ENCODE measurements around the gene SPATA9.
"Not testable (repeated sequence)": the region's sequence is repeated elsewhere in the genome, so short reads cannot be mapped to it uniquely, and the experiment has no call there.

Gene SPATA9

GRCh38 chr5:95715799-95716461 is 33.1 kb upstream of the SPATA9 start:
- DNase-seq: no peak

DNA sequence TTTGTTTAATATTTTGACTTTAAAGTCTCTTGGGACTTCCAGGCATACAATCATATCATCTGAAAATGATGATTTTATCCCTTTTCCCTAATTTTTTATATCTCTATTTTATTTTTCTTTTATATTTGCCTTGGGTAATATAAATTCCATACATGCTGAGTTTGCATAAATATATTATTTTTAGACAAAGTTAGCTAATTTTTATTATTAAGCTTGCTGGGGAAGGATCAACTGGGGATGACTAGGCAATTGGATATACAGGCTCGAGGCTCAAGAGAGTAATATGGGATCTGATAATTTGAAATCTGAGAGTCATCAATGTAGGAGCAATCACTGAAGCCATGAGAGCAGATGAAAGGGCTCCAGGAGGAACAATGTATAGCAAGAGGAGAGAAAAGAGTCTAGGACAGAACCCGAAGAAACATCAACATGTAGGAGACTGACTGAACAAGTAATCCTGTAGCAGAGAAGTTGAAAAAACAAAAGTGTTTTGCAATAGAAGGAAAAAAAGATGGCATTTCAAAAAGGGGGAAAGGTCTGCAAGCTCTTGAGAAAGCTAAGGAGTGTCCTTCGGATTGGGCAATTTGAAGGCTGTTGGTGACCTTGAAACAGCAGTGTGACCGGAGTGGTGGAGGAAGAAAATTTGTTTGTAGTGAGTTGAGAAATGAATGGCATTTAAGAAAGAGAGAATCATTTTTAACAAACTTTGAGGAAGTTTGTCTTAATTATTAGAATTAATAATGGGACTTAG is 31.3 kb upstream of the SPATA9 start:
- DNase-seq: no peak

- DNase-seq: not testable (repeated sequence)
Measured at GRCh38 chr5:95713246-95713645, 30.5 kb upstream of the SPATA9 start.

DNA sequence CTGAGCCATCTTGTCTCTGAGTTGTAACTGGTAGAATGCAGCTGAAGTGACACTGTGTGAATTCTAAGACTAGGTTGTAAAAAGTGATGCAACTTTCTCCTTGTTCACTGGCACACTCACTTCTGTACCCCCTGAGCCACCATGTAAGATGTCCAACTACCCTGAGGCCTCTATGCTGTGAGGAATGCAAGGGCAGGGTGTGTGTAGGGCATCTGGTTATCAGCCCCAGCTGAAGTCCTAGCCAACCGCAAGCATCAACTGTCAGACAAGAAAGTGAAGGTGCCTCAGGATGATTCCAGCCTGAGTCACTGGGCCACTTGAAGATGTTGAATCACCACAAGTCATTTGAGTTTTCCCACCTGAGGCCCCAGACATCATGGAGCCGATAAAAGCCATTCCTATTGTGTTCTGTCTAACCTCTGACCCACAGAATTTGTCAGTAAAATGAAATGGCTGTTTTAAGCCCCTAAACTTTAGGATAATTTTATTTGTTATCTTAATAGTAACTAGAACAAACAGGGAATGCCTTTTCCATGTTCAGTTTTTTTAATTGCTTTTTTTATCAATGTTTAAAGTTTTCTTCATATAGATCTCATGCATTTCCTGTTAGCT is 29.7 kb upstream of the SPATA9 start:
- DNase-seq: no peak

DNA sequence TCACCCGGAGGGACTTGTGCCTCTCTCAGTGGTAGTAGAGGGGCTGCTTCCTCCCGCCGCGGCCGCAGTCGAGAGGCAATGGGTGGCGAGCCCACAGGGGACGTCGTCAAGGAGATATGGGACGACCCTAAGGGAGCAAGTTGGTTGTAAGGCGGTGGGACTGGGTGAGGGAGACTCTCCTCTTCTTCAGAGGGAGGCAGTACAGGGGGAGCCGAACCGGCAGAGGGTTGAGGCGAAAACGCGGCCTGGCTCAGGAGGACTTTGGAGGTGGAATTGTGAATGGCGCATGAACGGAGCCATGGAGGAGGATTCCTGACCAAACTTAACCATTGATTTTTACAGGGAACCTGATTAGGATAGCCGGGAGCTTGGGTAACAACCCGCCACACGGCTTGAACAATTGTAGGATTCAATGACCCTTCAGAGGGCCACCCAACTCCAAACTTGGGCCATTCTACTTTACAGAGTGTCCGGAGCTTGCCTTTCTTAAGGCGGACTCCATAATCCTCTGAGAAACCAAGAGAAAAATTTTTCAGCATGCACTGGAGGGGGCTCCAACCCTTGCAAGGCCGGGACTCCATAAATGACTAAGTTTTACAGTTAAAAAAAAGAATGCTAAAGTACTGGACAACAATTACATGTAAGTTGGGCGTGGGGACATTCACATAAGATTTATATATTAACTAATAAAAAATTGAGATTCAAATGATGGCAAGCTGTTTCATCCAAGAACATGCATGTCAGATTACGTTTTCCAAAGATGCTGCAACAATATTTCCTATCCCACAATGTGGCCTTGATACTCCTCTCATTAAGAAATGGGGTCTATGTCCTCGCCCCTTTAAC is 28.9 kb upstream of the SPATA9 start:
- DNase-seq: no peak

- DNase-seq: not testable (repeated sequence)
Measured at GRCh38 chr5:95710651-95711500, 28.1 kb upstream of the SPATA9 start.

DNA sequence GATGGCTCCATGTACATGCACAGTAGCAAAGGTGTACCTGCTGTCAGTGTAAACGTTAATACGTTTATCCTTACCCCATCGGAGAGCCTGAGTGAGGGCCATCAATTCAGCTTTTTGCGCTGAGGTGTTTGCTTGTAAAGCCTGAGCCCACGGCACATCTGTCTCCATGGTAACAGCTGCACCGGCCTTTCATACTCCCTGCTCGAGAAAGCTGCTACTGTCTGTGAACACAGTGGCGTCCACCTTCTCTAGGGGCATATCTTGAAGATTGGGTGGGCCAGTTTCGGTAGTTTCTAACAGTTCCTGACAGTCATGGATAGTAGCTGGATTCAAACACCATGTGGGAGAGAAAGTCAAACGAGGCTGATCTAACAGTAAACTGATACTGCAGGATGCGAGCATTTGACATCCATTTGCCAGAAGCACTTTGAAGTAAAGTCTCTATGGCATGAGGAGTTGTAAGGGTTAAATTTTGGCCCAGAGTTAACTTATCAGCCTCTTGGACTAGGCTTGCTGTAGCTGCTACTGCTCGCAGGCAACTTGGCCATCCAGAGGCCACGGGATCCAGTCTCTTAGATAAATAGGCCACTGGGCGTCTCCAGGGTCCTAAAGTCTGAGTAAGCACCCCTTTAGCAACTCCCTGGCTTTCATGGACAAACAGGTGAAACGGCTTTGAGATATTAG is 27.3 kb upstream of the SPATA9 start:
- no peak for DNase-seq

- DNase-seq: no peak
Measured at GRCh38 chr5:95708876-95709275, 26.1 kb upstream of the SPATA9 start.

DNA sequence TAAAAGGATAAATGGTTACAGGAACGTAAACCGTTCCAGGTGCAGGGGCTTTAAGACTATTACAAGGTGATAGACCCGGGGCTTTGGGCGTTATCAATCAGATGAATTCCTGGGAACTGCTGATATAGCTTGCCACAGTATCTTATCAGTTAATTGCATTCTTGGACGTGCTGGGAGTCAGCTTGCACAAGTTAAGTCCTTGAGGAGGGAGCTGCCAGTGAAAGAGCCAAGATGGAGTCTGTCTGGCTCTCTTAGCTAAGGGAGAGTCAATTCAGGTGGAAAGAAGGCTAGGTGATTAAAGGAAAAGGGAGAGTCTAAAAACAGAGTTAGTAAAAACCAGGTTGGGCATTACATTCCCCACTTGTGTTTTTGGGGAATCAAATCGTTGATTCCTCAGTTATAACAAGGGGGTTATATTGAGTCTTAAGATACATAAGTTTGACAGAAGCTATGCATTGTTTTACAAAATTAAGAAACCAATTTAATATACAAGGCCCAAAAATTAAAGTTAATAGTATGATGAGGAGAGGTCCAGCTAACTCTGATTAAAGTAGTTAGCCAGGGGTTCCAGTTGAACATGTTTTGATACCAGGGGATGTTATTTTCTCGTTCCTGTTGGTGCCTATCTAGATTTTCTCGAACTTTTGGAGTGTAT is 24.9 kb upstream of the SPATA9 start:
- not testable (repeated sequence) for DNase-seq

GRCh38 chr5:95707055-95707454 is 24.3 kb upstream of the SPATA9 start:
- no peak for DNase-seq

DNA sequence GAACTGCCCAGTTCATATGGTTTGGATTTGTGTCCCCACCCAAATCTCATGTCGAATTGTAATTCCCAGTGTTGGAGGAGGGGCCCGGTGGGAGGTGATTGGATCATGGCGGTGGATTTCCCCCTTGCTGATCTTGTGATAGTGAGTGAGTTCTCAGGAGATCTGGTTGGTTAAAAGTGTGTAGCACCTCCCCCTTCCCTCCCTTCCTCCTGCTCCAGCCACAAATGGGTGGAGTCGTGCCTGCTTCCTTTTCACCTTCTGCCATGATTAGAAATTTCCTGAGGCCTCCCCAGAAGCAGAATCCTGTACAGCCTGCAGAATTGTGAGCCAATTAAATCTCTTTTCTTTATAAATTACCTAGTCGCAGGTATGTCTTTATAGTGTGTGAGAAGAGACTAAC is 23.4 kb upstream of the SPATA9 start:
- DNase-seq: not testable (repeated sequence)

GRCh38 chr5:95704150-95704549 is 21.4 kb upstream of the SPATA9 start:
- DNase-seq: no peak

DNA sequence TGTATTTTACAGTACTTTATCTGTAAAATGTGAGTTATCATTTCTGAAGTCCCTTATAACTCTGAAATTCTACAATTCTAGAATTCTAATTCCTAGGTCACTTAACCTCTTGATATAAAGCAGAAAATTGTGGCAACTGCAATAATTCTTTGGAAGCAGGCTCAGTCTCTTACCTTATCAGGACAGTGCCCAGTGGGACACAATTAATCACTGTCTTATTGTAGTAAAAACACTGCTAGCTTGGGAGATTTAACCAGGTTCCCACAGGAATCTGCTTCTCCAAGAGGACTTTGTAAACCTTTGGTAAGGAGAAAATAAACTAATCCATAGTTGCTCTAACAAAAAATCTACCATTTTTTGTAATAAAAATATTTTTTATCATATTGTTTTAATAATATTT is 18.3 kb upstream of the SPATA9 start:
- no peak for DNase-seq

DNA sequence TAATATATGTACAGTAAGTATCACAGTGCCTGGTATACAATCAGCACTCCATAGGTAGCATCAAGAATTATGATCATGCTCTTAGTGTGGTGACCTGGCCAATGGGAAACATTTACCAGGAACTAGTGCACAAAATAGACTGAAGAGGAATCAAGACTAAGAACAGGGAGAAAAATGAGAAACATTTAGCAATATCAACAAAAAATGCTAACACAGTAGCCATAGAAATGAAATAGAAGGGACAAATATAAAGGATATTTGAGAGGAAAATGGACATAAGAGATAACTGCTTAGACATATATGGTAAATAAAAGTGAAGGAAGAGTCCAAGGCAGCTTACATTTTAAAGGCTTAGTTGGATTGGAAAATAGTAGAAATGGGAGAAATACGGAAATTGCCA is 16.5 kb upstream of the SPATA9 start:
- DNase-seq: no peak

GRCh38 chr5:95697781-95698681 is 15.2 kb upstream of the SPATA9 start:
- DNase-seq: no peak

DNA sequence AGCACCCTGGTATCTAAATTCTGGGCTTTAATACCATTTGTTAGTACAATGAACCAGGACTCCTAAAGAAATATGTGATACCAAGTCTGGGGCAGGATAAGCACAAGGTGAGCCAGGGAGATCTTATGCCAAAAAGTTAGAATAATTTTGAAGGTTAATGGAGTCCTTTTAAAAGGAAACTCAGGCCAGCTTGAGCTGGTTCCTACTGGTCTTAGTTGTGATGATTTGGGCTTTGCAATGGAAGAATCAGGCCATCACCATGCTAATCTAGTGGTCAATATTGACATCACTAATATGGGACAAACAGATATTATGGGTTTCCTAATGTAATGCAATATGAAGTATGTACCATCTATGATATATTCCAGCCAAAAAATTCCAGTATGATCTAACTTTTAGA is 7.5 kb upstream of the SPATA9 start:
- DNase-seq: no peak

DNA sequence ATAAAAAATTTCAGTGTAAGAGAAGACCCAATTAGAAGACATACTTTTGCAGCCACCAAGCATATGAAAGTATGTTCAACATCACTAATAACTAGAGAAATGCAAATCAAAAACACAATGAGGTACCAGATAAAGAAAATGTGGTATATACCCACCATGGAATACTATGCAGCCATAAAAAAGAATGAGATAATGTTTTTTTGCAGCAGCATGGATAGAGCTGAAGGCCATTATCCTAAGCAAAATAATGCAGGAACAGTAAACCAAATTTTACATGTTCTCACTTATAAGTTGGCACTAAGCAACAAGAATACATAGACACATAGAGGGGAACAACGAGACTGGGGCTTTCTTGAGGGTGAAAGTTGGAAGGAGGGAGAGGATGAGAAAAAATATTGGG is 6.9 kb upstream of the SPATA9 start:
- DNase-seq: no peak

DNA sequence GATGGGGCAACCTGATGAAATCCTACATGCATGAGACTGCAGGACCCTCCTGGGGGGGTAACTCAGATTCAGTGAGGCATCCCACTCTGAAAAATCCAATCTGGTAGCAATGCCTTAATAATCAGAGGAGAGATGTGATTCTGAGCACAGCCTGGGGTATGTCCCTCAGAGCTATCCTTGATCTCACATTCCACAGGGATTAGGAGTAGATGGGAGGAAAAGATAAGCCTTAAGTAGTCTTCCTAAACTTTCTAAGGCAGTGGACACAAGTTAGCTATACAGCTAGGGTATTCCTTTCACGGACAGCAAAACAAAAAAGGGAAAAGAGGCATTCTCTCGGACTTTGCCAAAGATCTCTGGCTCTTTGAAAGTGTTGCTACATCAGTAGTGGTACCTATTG is 3.9 kb upstream of the SPATA9 start:
- no peak for DNase-seq

DNA sequence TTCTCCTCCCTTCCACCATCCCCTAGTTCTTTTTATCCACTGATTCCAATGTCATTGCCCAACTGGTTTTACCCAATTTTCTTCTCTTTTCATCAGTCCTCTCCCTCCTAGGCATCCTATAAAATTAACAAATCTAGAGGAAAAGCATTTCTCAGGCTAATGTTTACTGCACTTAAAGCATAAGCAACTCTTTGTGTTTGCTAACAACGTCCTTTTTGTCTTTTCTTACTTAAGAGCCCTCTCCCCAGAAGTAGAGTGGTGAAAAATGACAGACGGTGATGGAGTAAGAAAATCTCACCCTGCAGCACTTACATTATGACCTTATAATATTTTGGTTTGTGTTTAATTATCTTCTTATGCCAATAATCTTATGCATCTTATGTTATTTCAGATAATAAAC is 1.6 kb upstream of the SPATA9 start:
- DNase-seq: no peak

DNA sequence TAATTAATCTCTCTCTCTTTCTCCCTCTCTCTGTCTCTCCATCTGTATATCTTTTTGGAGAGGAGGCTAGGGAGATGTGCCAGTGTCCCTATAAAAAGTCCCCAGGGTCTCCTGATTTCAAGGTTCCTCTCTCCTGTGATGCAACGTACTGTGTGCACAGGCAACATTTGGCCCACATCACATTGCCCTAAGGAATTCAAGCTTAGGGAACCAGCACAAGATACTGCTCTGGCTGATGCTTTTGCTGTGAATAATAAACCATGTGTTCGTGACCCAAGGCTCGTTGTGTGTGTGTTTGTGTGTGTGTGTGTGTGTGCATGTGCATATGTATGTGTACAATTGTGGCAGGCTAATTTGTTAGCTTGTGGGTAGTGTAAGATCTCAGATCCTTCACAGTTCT is 9.7 kb downstream of the SPATA9 start:
- no peak for DNase-seq

Measured in NCI-H2029 treated with DMSO at 0.1 percent for 48 hours (cell line).